Putamen (tissue), 1 donor: ENCODE measurements around the gene OPRL1.

Experiments used
- DNase-seq: peaks from one replicate; pipeline ENCODE4 v3.0.0-alpha.2; 2016; ENCODE audit warnings: low spot score

OPRL1 gene

GRCh38 chr20:64072498-64073063 is 7.3 kb upstream of the OPRL1 start:
- DNase-seq = no peak

GRCh38 chr20:64073476-64074183 is 6.3 kb upstream of the OPRL1 start:
- no peak for DNase-seq

- DNase-seq = no peak
Observed at GRCh38 chr20:64074184-64074789, 5.6 kb upstream of the OPRL1 start.

GRCh38 chr20:64074963-64075362 is 4.9 kb upstream of the OPRL1 start:
- DNase-seq = no peak

DNA sequence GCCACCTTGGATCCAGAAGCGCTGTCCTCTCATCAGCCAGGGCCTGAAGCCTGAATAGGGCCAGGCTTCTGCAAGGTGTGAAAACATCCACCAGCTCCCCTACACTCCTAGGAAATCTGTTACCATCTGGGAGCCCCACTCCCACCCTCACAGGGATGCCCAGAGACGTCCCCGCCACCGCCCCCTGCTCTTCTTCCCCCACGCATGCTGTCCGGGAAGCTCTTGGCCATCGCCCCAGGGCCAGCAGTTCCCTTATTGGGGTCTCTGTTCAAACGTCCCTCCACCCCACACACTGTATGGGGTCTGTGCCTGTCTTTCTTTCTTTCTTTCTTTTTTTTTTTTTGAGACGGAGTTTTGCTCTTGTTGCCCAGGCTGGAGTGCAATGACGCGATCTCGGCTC is 4.3 kb upstream of the OPRL1 start:
- DNase-seq = no peak

DNA sequence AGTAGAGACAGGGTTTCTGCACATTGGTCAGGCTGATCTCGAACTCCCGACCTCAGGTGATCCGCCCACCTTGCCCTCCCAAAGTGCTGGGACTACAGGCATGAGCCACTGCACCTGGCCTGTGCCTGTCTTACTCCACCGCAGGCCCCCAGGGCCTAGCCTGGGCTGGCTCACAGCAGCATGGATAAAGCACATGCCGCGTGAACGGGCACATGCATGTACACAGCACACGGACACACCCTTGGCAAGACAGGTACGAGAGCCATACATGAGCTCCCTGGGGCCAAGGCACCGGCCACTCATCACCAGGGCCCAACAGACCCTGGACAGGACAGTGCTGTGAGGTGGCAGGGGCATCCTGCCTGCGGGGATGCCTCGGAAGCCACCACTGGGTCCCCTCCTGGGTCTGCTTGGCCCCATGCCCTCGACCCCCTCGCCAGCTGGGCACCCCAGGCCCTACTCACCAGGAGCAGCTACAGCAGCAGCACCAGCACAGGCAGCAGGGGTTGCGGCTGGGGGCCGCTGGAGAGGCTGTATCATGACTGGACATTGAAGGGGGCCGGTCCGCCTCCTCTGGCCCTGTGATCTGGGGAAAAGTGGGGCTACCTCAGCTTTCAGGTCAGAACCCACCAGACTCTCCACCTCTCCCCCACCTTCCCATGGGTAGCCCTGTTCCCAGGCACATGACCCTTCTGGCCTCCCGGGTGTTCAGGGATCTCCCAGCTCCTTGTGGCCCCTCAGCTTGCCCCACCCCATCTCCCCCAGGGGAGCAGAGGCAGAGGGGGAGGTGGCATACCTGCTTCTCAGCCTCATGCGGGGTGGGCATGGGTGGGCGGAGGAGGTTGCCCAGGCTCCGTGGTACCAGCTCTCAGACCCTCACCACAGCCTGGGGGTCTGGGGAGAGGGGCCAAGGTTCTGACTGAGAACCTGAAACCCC is 3.6 kb upstream of the OPRL1 start:
- DNase-seq = no peak

GRCh38 chr20:64077094-64077493 is 2.8 kb upstream of the OPRL1 start:
- DNase-seq = no peak

GRCh38 chr20:64077541-64077875 is 2.4 kb upstream of the OPRL1 start:
- no peak for DNase-seq

GRCh38 chr20:64077876-64078551 is 1.9 kb upstream of the OPRL1 start:
- DNase-seq = no peak

- DNase-seq = no peak
Observed at GRCh38 chr20:64078934-64079272, 979 bp upstream of the OPRL1 start.

DNA sequence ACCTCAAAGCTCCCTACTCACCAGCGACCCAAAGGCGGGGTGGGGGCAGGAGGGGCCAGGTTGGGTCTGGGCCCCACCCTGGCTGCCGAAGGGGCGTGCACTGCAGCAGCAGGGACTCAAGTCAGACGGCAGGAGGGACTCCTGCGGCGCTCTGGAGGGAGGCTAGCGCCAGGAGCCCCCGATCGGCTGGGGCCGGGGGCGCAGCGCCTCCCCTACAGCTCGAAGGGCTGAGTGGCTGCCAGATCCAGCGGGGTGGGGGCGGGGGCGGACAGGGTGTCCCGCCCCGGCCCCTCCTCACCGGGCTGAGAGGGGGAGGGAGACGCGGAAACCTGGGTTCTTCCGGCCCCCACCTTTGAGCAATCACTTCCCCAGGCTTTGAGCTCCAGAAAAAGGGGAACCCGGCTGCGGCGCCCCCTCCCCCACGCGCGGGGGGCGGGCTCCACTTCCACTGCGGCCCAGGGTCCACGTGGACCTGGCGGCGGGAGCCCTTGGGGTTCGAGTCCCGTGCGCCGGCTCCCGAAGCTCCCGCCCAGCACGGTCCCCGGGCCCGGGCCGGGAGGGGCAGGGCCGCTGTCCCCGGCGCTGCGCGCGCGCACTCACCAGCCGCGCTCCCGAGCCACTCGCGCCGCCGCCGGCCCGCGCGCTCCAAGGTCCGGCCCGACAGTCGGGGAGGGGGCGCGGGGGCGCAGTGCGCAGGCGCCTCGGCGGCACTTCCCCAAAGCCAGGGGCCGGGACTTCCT is 439 bp upstream of the OPRL1 start, which contains the start of gene RGS19:
TSS of gene RGS19 (minus strand) at position 246 of the 740 bp plus-strand sequence. CDS start 2,632 bp downstream, outside the sequence.
- no peak for DNase-seq

GRCh38 chr20:64080813-64081623 is 1.1 kb downstream of the OPRL1 start:
- no peak for DNase-seq

DNA sequence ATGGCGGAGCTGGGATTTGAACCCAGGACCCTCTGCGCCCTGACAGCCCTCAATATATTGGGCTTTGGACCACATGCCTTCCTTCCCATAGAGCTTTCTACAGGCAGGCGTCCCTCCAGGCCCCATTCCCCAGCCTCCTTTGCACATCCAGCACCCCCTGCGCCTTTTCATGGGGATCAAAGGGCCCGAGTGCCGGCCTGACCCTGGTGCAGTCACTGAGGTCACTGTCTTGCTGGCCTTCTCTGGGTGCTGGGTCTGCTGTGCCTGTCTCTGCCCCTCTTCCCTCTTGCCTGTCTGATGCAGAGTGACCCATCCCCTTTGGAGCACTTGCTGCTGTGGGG is 1.7 kb downstream of the OPRL1 start:
- DNase-seq = no peak

- DNase-seq = no peak
Observed at GRCh38 chr20:64082126-64082731, 2.3 kb downstream of the OPRL1 start.

DNA sequence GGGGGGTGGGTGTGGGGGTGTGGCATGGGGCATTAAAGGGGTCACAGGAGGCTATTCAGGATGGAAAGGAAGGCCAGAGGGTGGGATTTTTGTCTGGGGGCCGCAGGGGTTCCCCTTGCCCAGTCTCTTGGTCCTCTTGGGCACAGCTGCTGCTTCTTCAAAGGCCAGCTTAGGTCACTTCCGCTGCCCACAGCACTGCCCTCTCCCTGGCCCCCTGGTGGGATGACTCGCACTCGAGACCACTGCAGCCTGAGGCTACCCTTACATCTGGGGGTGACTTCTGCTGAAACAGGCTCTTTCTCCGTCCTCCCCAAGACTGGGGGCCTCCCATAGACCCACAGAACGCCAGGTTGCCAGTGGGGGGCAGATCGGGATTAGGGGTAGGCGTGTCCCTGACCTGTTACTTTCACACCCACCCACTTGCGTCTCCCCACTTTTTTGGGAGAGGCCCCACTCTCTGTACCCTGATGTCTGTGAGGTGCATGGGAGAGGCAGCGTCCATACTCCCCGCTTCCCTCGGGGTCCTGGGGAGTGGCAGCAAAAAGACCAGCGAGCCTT is 3.0 kb downstream of the OPRL1 start:
- no peak for DNase-seq

DNA sequence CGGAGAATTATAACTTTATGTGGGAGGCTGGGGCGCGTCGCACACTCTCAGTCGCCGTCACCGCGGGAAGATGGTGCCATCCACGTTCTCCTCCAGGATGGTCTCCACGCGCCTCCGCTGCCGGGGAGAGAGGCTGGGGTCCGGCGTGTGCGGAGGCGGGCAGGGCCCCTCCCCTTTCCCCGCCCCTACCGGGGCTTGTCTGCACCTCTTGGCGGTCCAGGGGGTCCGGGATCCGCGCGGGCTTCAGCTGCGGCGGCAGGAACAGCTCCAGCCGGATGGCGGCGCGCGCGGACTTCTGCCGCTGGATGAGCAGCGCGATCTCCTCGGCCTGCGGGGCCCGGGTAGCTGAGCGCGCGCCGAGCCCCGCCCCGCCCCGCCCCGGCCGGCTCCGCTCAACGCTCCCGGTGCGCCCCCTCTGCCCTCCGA is 3.5 kb downstream of the OPRL1 start:
- peak; percentile 65 for DNase-seq

- no peak for DNase-seq
Observed at GRCh38 chr20:64083804-64084684, 4.2 kb downstream of the OPRL1 start, which contains the start of gene LKAAEAR1. LKAAEAR1 (minus strand) TSS chr20:64084398; CDS start chr20:64084219, 179 bp downstream.

GRCh38 chr20:64084685-64085152 is 4.8 kb downstream of the OPRL1 start:
- no peak for DNase-seq
